Neural cell (in vitro differentiated cells): Measurements from ENCODE around the gene RASAL2. TPM values are rescaled to one million over a fixed set of nuclear protein-coding genes. Genes with fewer than 3 reads are reported as not detected.

Source experiments
- H2AFZ ChIP-seq: fragments of 200-600, 300-800 bp; sonication (generic), shearing (Covaris generic); 2 replicates; pipeline ENCODE4 v1.6.0; 2014; ENCODE audit warnings: low read depth, mild to moderate bottlenecking, antibody characterized with exemption, low read length, moderate library complexity
- H3F3A ChIP-seq: fragments of 200-600 bp; shearing (Covaris generic); 2 replicates; pipeline ENCODE4 v1.6.1; 2016; ENCODE audit warnings: mild to moderate bottlenecking, moderate library complexity, mixed read lengths, antibody characterized with exemption, low read length; ENCODE audit not compliant: insufficient read depth, poor library complexity, severe bottlenecking
- H3K27ac ChIP-seq: fragments of 200-600, 300-800 bp; sonication (generic), shearing (Covaris generic); 2 replicates; pipeline ENCODE4 v1.5.1; 2014; ENCODE audit warnings: mild to moderate bottlenecking, low read length, moderate library complexity
- H3K27me3 ChIP-seq: fragments of 300-800, 200-600 bp; sonication (generic), shearing (Covaris generic); 2 replicates; pipeline ENCODE4 v1.6.0; 2014; ENCODE audit warnings: mild to moderate bottlenecking, low read depth, low read length, moderate library complexity; ENCODE audit not compliant: insufficient read depth
- H3K36me3 ChIP-seq: fragments of 300-800, 200-600 bp; sonication (generic), shearing (Covaris generic); 2 replicates; pipeline ENCODE4 v1.5.1; 2014; ENCODE audit warnings: mild to moderate bottlenecking, antibody characterized with exemption, low read length, moderate library complexity; ENCODE audit not compliant: insufficient read depth
- H3K4me2 ChIP-seq: fragments of 300-800, 200-600 bp; sonication (generic), shearing (Covaris generic); 2 replicates; pipeline ENCODE4 v1.6.0; 2014; ENCODE audit warnings: mild to moderate bottlenecking, low read length
- H3K4me3 ChIP-seq: fragments of 300-800, 200-600 bp; sonication (generic), shearing (Covaris generic); 2 replicates; pipeline ENCODE4 v1.5.1; 2014; ENCODE audit warnings: mild to moderate bottlenecking, low read length, moderate library complexity
- H3K79me2 ChIP-seq: fragments of 200-600 bp; shearing (Covaris generic); replicated peaks from 2 replicates; pipeline ENCODE4 v1.6.0; 2014; ENCODE audit warnings: mild to moderate bottlenecking, low read length, moderate library complexity; ENCODE audit not compliant: insufficient read depth
- H3K9ac ChIP-seq: fragments of 300-800, 200-600 bp; sonication (generic), shearing (Covaris generic); 2 replicates; pipeline ENCODE4 v1.6.1; 2016; ENCODE audit warnings: mild to moderate bottlenecking, low read length, mixed read lengths
- H3K9me2 ChIP-seq: fragments of 200-600 bp; shearing (Covaris generic); 2 replicates; pipeline ENCODE4 v1.6.1; 2016; ENCODE audit warnings: mild to moderate bottlenecking, low read length, mixed read lengths; ENCODE audit not compliant: insufficient read depth
- H3K9me3 ChIP-seq: fragments of 200-600, 300-800 bp; sonication (generic), shearing (Covaris generic); 2 replicates; pipeline ENCODE4 v1.6.1; 2016; ENCODE audit warnings: mild to moderate bottlenecking, mixed run types, low read length, moderate library complexity, mixed read lengths
- H4K20me1 ChIP-seq: fragments of 200-600 bp; shearing (Covaris generic); 2 replicates; pipeline ENCODE4 v1.6.1; 2016; ENCODE audit warnings: mild to moderate bottlenecking, mixed run types; ENCODE audit not compliant: insufficient read depth
- CTCF ChIP-seq: fragments of 450-650 bp; IDR thresholded peaks from 2 replicates; pipeline ENCODE4 v1.5.1; 2014; ENCODE audit warnings: antibody characterized with exemption, mild to moderate bottlenecking, moderate library complexity; ENCODE audit not compliant: poor library complexity, severe bottlenecking
- EP300 ChIP-seq: fragments of 450-650 bp; conservative IDR thresholded peaks from 2 replicates; pipeline ENCODE4 v1.6.1; 2014; ENCODE audit warnings: antibody characterized with exemption, mild to moderate bottlenecking, moderate library complexity; ENCODE audit not compliant: poor library complexity, severe bottlenecking
- EZH2 ChIP-seq: fragments of 200-600, 300-800 bp; shearing (Covaris generic), sonication (generic); IDR thresholded peaks from 2 replicates; pipeline ENCODE4 v1.6.1; 2014; ENCODE audit warnings: antibody characterized with exemption, low read length, borderline replicate concordance, mild to moderate bottlenecking; ENCODE audit not compliant: insufficient read depth, poor library complexity, severe bottlenecking
- MXI1 ChIP-seq: fragments of 450-650 bp; conservative IDR thresholded peaks from 2 replicates; pipeline ENCODE4 v1.6.1; 2014; ENCODE audit warnings: antibody characterized with exemption, mild to moderate bottlenecking; ENCODE audit not compliant: poor library complexity, severe bottlenecking
- POLR2AphosphoS5 ChIP-seq: IDR thresholded peaks from 2 replicates; pipeline ENCODE4 v1.6.1; 2012
- RAD21 ChIP-seq: fragments of 450-650 bp; conservative IDR thresholded peaks from 2 replicates; pipeline ENCODE4 v1.6.1; 2014; ENCODE audit warnings: antibody characterized with exemption, mild to moderate bottlenecking, moderate library complexity
- REST ChIP-seq: IDR thresholded peaks from 2 replicates; pipeline ENCODE4 v1.6.1; 2012; ENCODE audit warnings: borderline replicate concordance
- SMC3 ChIP-seq: fragments of 450-650 bp; conservative IDR thresholded peaks from 2 replicates; pipeline ENCODE4 v1.6.1; 2014; ENCODE audit warnings: antibody characterized with exemption, mild to moderate bottlenecking, moderate library complexity; ENCODE audit not compliant: poor library complexity
- TAF1 ChIP-seq: IDR thresholded peaks from 2 replicates; pipeline ENCODE4 v1.6.1; 2012; ENCODE audit warnings: low read depth
- polyA plus RNA-seq: library from polyadenylated mRNA; depleted of rRNA; stranded (reverse); fragments of >200 nt; gene quantifications from 2 replicates; pipeline ENCODE4 v1.2.3, GENCODE V29; 2014

Gene RASAL2
- polyA plus RNA-seq, 1 donor from 2014 or later = 73.3 TPM

GRCh38 chr1:178048883-178049282 is 45.0 kb upstream of the RASAL2 start:
- TF ChIP-seq REST (no peak), POLR2AphosphoS5 (no peak), RAD21 (no peak), EP300 (no peak), CTCF (no peak), TAF1 (no peak), SMC3 (no peak), MXI1 (no peak), EZH2 (no peak)
- no peaks in the 10 kb centered on the region for H3K36me3 ChIP-seq
- H4K20me1 ChIP-seq = no peaks in the 10 kb centered on the region
- H3K9ac ChIP-seq = no peak overlapping the region
- no peaks in the 10 kb centered on the region for H3F3A ChIP-seq
- H2AFZ ChIP-seq = no peak overlapping the region
- H3K27ac ChIP-seq = peak overlapping the region; percentile 51
- no peak overlapping the region for H3K4me2 ChIP-seq
- no peaks in the 10 kb centered on the region for H3K9me2 ChIP-seq
- peak overlapping the region; percentile 5 for H3K4me3 ChIP-seq
- H3K79me2 ChIP-seq = no peaks in the 10 kb centered on the region
- H3K9me3 ChIP-seq = no peaks in the 10 kb centered on the region
- no peaks in the 10 kb centered on the region for H3K27me3 ChIP-seq

- Histone ChIP-seq H3K36me3 (no peaks in the 10 kb centered on the region), H3K9ac (no peak overlapping the region), H3K9me3 (no peaks in the 10 kb centered on the region), H4K20me1 (no peaks in the 10 kb centered on the region), H3K27ac (no peak overlapping the region), H2AFZ (no peak overlapping the region), H3K79me2 (no peaks in the 10 kb centered on the region), H3K4me3 (no peak overlapping the region), H3K9me2 (no peaks in the 10 kb centered on the region), H3K27me3 (no peaks in the 10 kb centered on the region), H3K4me2 (no peak overlapping the region), H3F3A (no peaks in the 10 kb centered on the region)
- no peak for TF ChIP-seq TAF1
- TF ChIP-seq POLR2AphosphoS5 = no peak
Measured at GRCh38 chr1:178050084-178050483, 43.8 kb upstream of the RASAL2 start.

GRCh38 chr1:178051071-178051470 is 42.8 kb upstream of the RASAL2 start:
- no peak for TF ChIP-seq CTCF
- TF ChIP-seq EP300 = no peak
- TF ChIP-seq EZH2 = no peak
- TF ChIP-seq REST = no peak
- TF ChIP-seq POLR2AphosphoS5 = no peak
- no peak for TF ChIP-seq SMC3
- TF ChIP-seq TAF1 = no peak
- TF ChIP-seq RAD21 = no peak
- TF ChIP-seq MXI1 = no peak
- Histone ChIP-seq H3K9me3 (no peaks in the 10 kb centered on the region), H3K4me3 (no peak overlapping the region), H3K4me2 (no peak overlapping the region), H3K79me2 (no peaks in the 10 kb centered on the region), H3F3A (no peaks in the 10 kb centered on the region), H3K27ac (no peak overlapping the region), H3K9ac (no peak overlapping the region), H3K27me3 (no peaks in the 10 kb centered on the region), H4K20me1 (no peaks in the 10 kb centered on the region), H3K9me2 (no peaks in the 10 kb centered on the region), H2AFZ (no peak overlapping the region), H3K36me3 (no peaks in the 10 kb centered on the region)
